HG02981 (cell line): ENCODE measurements around the gene ALDH1L2.

Experiments used
- ATAC-seq: cut with Tn5 transposase; IDR thresholded peaks from one replicate; pipeline ENCODE4 v1.9.1; 2021; ENCODE audit warnings: mild to moderate bottlenecking, moderate library complexity; ENCODE audit not compliant: unreplicated experiment

ALDH1L2 gene

GRCh38 chr12:105085501-105085900 lies 1.2 kb upstream of the ALDH1L2 start:
- ATAC-seq, result no peak

GRCh38 chr12:105083551-105084105 lies 630 bp downstream of the ALDH1L2 start:
- ATAC-seq, result no peak

- ATAC-seq, result no peak
These were observed 1.2 kb downstream of the ALDH1L2 start for GRCh38 chr12:105083031-105083430.

- ATAC-seq, result no peak
These were observed 5.3 kb downstream of the ALDH1L2 start for GRCh38 chr12:105078712-105079570.

- no peak for ATAC-seq
These were observed 6.8 kb downstream of the ALDH1L2 start for GRCh38 chr12:105077435-105077834.

GRCh38 chr12:105076913-105077312 lies 7.3 kb downstream of the ALDH1L2 start:
- ATAC-seq, result no peak

GRCh38 chr12:105076098-105076497 lies 8.2 kb downstream of the ALDH1L2 start:
- no peak for ATAC-seq

- ATAC-seq, result no peak
These were observed 11.3 kb downstream of the ALDH1L2 start for GRCh38 chr12:105072888-105073488.

- no peak for ATAC-seq
These were observed 12.3 kb downstream of the ALDH1L2 start for GRCh38 chr12:105071981-105072380.

- ATAC-seq, result no peak
These were observed 14.1 kb downstream of the ALDH1L2 start for GRCh38 chr12:105069936-105070702.

- no peak for ATAC-seq
These were observed 16.7 kb downstream of the ALDH1L2 start for GRCh38 chr12:105067511-105068031.

GRCh38 chr12:105064564-105065178 lies 19.6 kb downstream of the ALDH1L2 start:
- ATAC-seq, result no peak

GRCh38 chr12:105060715-105061378 lies 23.4 kb downstream of the ALDH1L2 start:
- ATAC-seq, result no peak

GRCh38 chr12:105057174-105057573 lies 27.1 kb downstream of the ALDH1L2 start:
- no peak for ATAC-seq

GRCh38 chr12:105053116-105053572 lies 31.1 kb downstream of the ALDH1L2 start:
- ATAC-seq, result no peak

- no peak for ATAC-seq
These were observed 32.3 kb downstream of the ALDH1L2 start for GRCh38 chr12:105051981-105052380.

GRCh38 chr12:105048315-105048714 lies 35.9 kb downstream of the ALDH1L2 start:
- no peak for ATAC-seq

GRCh38 chr12:105047308-105047707 lies 37.0 kb downstream of the ALDH1L2 start:
- no peak for ATAC-seq

- no peak for ATAC-seq
These were observed 43.1 kb downstream of the ALDH1L2 start for GRCh38 chr12:105041186-105041585.

- ATAC-seq, result no peak
These were observed 43.8 kb downstream of the ALDH1L2 start for GRCh38 chr12:105040476-105040875.
